Vagina (tissue), 2 donors: Measurements from ENCODE around the gene CCNF.

Experiments
- CTCF ChIP-seq, 3 experiments: fragments of 450-650 bp in 2 of 3; fragments of 200-600 bp in 1 of 3; sonication (generic) in 1 of 3; IDR thresholded peaks; one replicate each; pipeline ENCODE4 v1.5.1; 2017 to 2019; ENCODE audit warnings: antibody characterized with exemption in 3 of 3, mild to moderate bottlenecking in 2 of 3, moderate library complexity in 2 of 3
- POLR2A ChIP-seq, 2 donors: fragments of 450-650 bp; IDR thresholded peaks; one replicate each; pipeline ENCODE4 v1.6.1; 2017; ENCODE audit warnings: antibody characterized with exemption in 2 of 2, mild to moderate bottlenecking in 2 of 2, moderate library complexity in 2 of 2

GRCh38 chr16:2468725-2469398, 39.6 kb downstream of the CCNF start:
- TF ChIP-seq POLR2A (IDR thresholded peaks at IDR 0.05), result no peak
- TF ChIP-seq CTCF (IDR thresholded peaks at IDR 0.05), result no peak
